Activated T-helper 2 cell treated with anti-CD3 and anti-CD28 coated beads, Interferon-gamma antibody, Interleukin-2, Interleukin-4, amounts not matched to agents 10 μg/mL and 5 μg/mL and 100 μg/mL, durations not matched to agents 14 hours and 24 hours and 36 hours (primary cell): Measurements from ENCODE around the gene EDIL3. TPM values are rescaled to one million over a fixed set of nuclear protein-coding genes. Genes with fewer than 3 reads are reported as not detected.

Experiments
- DNase-seq: peaks from one replicate; pipeline ENCODE4 v3.0.0; 2021; ENCODE audit warnings: low spot score
- H3K27ac Mint-ChIP-seq: one replicate; pipeline ENCODE4 v1.8.0; 2021; ENCODE audit warnings: mixed read lengths
- H3K27me3 Mint-ChIP-seq: one replicate; pipeline ENCODE4 v1.8.0; 2021; ENCODE audit warnings: low read depth, mixed read lengths
- H3K36me3 Mint-ChIP-seq: one replicate; pipeline ENCODE4 v1.8.0; 2021; ENCODE audit warnings: low read depth, mixed read lengths
- H3K4me1 Mint-ChIP-seq: one replicate; pipeline ENCODE4 v1.8.0; 2021; ENCODE audit warnings: low read depth, mixed read lengths
- H3K4me3 Mint-ChIP-seq: one replicate; pipeline ENCODE4 v1.8.0; 2021; ENCODE audit warnings: low read depth, mild to moderate bottlenecking, moderate library complexity, mixed read lengths
- H3K9me3 Mint-ChIP-seq: one replicate; pipeline ENCODE4 v1.8.0; 2021; ENCODE audit warnings: mixed read lengths
- intact Hi-C: fragments of 100-400 bp; cut with micrococcal nuclease; formaldehyde crosslinking; loops from one replicate; pipeline ENCODE4 v1.15.1; 2023
- total RNA-seq: library from RNA; stranded (reverse); gene quantifications from 2 replicates; pipeline ENCODE4 v1.2.3, GENCODE V29; 2022

Gene EDIL3
- total RNA-seq, 1 donor from 2014 or later = not detected

DNA sequence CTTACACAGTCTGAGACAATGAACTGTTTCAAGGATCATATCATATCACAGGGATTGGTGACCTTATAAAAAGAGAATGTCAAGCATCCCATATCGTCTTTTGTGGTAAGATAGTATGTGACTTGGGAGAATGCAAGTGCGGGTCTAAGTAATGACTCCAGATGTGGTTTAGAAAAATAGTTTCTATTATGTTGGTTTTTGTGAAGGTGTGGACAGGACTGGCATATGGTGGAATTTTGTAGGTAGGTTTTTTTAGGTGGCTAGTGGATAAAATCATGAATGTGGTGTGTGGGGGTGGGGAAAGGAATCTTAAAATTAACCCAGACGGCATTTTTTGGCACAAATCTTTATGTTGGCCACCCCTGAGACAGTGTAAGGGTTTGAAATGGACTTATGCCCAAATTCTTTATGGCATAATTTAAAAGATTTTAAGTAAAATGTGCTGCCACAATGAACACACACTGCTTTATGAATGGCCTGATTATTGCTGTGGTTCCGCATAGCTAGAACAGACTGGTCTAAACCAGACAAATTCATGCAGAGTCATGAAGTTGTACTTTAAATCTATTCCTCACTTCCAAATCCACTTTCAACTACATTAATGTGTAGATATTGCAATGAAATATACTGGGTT is 459.2 kb downstream of the EDIL3 start:
- H3K4me1 Mint-ChIP-seq = no peaks in the 10 kb centered on the region
- intact Hi-C loops = loop anchor here (10.0 kb wide), 1 partner anchor 211 kb away; no protein-coding TSS in a partner anchor
- no peak for DNase-seq
- H3K27me3 Mint-ChIP-seq = no peaks in the 10 kb centered on the region
- no peaks in the 10 kb centered on the region for H3K9me3 Mint-ChIP-seq
- H3K36me3 Mint-ChIP-seq = no peaks in the 10 kb centered on the region
- no peak overlapping the region for H3K27ac Mint-ChIP-seq
- no peak overlapping the region for H3K4me3 Mint-ChIP-seq

DNA sequence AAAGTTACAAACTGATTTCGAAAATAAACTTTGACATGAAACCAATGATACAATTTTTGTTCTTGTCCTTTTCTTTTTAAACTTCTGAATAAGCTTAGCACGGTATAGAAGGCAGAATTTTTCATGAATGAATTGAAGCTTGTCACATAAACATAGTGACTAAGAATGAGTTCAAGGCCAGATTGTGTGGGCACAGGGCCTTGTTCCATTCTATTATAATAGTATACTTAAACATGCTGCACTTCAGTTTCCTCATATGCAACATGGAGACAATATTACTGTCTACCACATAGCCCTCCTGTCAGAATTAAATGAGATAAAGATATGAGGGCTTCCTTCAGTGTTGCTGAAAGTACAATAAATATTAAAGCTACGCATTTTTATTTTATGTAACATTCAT is 459.8 kb downstream of the EDIL3 start:
- H3K27me3 Mint-ChIP-seq = no peaks in the 10 kb centered on the region
- intact Hi-C loops = loop anchor here (10.0 kb wide), 1 partner anchor 210 kb away; no protein-coding TSS in a partner anchor
- H3K27ac Mint-ChIP-seq = no peak overlapping the region
- H3K9me3 Mint-ChIP-seq = no peaks in the 10 kb centered on the region
- H3K4me1 Mint-ChIP-seq = no peaks in the 10 kb centered on the region
- no peak overlapping the region for H3K4me3 Mint-ChIP-seq
- H3K36me3 Mint-ChIP-seq = no peaks in the 10 kb centered on the region
- no peak for DNase-seq

DNA sequence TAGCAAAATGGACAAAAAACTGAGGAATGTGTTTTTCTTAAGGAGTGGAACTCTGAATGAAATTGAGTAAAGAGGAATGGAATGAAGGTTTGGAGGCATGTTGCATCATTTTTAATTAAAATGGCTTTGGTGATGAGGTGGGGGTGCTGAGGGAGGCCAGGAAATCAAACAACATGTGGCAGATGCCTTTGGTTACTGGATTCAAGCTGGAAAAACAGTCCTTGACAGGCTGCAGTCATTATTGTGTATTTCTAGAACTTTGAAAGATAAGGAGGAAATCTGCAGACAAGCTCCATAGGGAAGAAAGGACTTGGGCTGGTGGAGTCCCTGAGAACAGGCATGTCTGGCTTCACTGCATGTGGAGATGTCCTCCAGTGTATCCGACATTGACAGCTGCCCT is 460.5 kb downstream of the EDIL3 start:
- intact Hi-C loops = loop anchor here (10.0 kb wide), 1 partner anchor 209 kb away; no protein-coding TSS in a partner anchor
- H3K27me3 Mint-ChIP-seq = no peaks in the 10 kb centered on the region
- H3K4me1 Mint-ChIP-seq = no peaks in the 10 kb centered on the region
- DNase-seq = no peak
- no peaks in the 10 kb centered on the region for H3K9me3 Mint-ChIP-seq
- no peaks in the 10 kb centered on the region for H3K36me3 Mint-ChIP-seq
- no peak overlapping the region for H3K4me3 Mint-ChIP-seq
- no peak overlapping the region for H3K27ac Mint-ChIP-seq

DNA sequence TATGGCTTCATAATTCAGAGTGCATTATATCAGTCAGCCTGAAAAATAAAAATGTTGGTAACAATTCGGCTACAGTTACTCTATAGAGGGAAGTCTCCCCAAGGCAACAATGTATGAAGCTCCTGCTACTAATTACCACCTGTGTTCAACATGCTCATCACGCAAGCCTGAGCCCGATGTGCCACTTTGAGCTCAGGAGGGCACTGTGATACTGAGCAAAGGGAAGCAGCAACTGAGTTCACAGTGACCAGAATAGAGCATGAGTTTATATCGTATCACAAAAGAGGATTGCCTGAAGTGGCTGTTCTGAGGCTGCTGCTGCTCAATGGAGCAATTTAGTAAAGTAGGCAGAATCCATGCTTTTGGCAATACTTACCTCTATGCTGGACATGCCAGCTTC is 462.0 kb downstream of the EDIL3 start:
- DNase-seq = no peak
- H3K9me3 Mint-ChIP-seq = no peaks in the 10 kb centered on the region
- no peaks in the 10 kb centered on the region for H3K27me3 Mint-ChIP-seq
- intact Hi-C loops = loop anchor here (10.0 kb wide), 1 partner anchor 208 kb away; no protein-coding TSS in a partner anchor
- no peaks in the 10 kb centered on the region for H3K36me3 Mint-ChIP-seq
- no peaks in the 10 kb centered on the region for H3K4me1 Mint-ChIP-seq
- no peak overlapping the region for H3K4me3 Mint-ChIP-seq
- H3K27ac Mint-ChIP-seq = no peak overlapping the region

DNA sequence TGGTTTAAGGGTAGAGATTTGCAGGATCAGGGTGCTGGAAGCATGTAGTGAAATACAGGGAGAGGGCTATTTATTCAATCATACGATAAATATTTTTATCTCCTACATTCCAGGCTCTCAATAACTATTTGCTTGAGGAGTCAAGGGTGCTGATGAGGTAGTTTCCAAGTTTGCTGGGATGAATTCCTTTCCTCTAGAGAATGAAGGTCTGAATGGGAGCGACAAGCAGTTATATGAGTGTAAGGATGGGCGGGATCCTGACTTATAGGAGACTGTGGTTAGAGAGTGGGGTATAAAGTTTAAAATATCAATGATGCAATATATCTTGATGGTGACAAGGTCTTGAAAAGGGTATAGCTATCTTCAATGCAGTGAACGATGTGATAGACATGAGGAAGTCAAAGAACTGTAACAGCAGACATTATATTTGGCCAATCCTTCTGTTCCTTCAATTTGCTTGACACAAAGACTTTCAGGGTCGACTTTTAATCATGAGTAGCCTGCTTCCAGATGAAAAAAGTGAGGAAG is 462.9 kb downstream of the EDIL3 start:
- intact Hi-C loops = loop anchor here (10.0 kb wide), 1 partner anchor 207 kb away; no protein-coding TSS in a partner anchor
- Mint-ChIP-seq H3K9me3 (no peaks in the 10 kb centered on the region), H3K4me1 (no peaks in the 10 kb centered on the region), H3K27ac (no peak overlapping the region), H3K27me3 (no peaks in the 10 kb centered on the region), H3K4me3 (no peak overlapping the region), H3K36me3 (no peaks in the 10 kb centered on the region)
- DNase-seq = no peak

DNA sequence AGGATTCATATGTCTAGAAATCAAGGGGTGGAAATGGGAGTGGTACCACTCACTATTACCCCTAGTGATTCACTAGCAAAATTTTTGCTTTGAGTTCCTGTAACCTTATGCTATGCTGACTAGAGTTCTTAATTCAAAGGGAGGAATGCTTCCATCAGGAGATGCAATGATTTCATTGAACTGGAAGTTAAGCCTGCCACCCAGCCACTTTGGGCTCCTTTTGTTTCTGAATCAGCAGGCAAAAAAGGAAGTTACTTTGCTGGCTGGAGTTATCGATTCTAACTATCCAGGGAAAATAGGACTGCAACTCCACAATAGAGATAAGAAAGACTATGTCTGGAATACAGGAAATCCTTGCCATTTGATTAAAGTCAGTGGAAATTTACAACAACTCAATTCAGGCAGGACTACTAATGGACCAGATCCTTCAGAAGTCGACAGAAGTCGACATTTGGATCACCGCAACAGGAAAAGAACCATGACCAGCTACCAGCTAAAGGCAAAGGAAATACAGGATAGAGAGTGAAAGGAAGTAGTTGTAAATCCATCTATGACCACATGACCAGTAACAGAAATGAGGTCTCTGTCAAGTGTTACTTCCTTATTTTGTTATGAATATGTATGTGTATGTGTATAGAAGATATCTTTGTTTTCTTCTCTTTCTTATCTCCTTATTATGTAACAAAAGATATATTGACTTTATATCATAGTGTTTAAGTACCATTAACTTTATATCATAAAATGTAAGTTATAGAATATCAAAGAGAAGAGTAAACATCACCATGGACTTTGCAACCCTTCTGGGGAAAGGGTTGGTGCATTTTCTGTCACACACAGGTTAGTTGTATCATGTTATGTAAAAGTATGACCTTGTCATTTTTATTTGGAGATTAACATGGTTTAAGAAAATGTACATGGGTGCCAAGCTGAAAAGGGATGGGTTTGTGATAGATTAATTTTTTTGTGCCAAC is 465.3 kb downstream of the EDIL3 start:
- DNase-seq = no peak
- H3K27me3 Mint-ChIP-seq = no peaks in the 10 kb centered on the region
- H3K4me3 Mint-ChIP-seq = no peak overlapping the region
- no peaks in the 10 kb centered on the region for H3K9me3 Mint-ChIP-seq
- no peak overlapping the region for H3K27ac Mint-ChIP-seq
- intact Hi-C loops = loop anchor here (10.0 kb wide), 1 partner anchor 205 kb away; no protein-coding TSS in a partner anchor
- no peaks in the 10 kb centered on the region for H3K36me3 Mint-ChIP-seq
- no peaks in the 10 kb centered on the region for H3K4me1 Mint-ChIP-seq

DNA sequence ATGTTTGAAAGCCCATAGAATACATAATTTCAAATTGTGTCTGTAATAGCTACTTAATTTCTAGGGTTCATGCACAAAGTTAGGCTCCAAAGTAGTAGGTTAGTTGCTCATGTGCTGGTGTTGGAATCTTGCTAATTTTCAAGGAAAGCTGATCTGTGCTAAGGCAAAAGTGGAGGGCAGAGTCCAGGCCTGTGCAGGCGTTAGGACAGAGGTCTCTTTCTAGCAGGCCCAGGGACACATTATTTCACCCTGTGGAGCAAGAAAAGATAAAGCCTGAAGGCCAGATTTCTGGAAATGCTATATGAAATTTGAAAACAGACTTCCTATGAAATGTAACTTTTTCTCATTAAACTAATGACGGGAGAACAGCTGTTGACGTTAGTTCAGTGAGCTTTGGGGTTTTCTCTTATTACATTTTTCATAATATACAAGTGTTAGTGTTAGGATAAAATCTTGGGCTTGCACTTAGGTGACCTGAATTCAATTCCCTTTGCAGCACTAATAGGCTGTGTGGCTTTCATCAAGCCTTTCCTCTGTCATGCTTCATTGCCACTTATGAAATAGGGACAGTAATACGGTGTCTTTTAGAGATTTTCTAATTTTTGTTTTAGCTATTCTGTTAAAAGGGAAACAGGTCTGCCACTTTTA is 467.3 kb downstream of the EDIL3 start:
- no peaks in the 10 kb centered on the region for H3K36me3 Mint-ChIP-seq
- no peak overlapping the region for H3K4me3 Mint-ChIP-seq
- H3K27ac Mint-ChIP-seq = no peak overlapping the region
- no peaks in the 10 kb centered on the region for H3K27me3 Mint-ChIP-seq
- intact Hi-C loops = no loop called here
- H3K9me3 Mint-ChIP-seq = no peaks in the 10 kb centered on the region
- H3K4me1 Mint-ChIP-seq = no peaks in the 10 kb centered on the region
- no peak for DNase-seq

DNA sequence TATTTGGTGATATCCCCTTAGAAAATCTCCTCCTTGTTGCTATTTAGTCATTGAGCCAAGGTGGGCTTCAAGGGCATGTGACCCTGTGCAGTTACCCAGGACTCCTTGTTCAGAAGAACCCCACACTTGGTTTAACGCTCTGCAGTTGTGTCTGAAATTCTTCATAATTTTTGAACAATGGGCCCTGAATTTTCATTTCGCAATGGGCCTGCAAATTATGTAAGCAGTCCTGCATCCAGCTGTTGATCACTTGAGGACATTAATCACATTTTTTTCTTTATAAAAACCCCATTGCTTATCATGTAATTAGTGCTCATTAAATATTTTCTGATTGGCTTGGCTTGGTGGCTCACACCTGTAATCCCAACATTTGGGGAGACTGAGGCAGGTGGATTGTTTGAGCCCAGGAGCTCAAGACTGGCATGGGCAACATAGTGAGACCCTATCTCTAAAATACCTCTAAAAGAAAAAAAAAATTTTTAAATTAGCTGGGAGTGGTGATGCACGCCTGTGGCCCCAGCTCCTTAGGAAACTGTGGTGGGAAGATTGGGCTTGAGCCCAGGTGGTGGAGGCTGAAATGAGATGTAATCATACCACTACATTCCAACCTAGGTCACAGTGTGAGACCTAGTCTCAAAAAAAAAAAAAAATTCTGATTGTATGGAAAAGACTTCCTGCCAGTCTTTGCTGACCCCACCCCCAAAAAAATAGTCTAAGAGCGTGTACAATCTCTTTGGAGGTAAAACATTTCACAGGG is 469.8 kb downstream of the EDIL3 start:
- intact Hi-C loops = no loop called here
- no peaks in the 10 kb centered on the region for H3K27me3 Mint-ChIP-seq
- H3K27ac Mint-ChIP-seq = no peak overlapping the region
- H3K36me3 Mint-ChIP-seq = no peaks in the 10 kb centered on the region
- H3K4me3 Mint-ChIP-seq = no peak overlapping the region
- H3K9me3 Mint-ChIP-seq = no peaks in the 10 kb centered on the region
- no peaks in the 10 kb centered on the region for H3K4me1 Mint-ChIP-seq
- DNase-seq = no peak

DNA sequence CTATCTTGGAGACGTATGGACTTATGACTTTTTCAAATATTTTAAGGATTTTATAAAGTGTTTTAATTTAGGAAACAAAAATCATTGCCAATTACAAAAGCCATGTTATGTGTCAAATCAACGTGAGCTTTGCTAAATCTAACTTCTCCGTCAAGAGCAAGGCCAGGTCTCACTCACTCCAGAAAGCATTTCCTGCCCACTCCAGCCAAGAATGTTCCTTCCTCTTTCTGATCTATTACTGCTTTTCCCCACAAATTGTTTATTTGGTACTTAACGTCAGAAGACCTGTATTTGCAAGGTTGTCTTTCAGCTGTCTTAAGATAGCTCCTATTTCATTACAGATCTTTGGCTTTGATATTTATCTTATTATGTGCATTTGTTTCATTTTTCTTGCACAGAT is 470.5 kb downstream of the EDIL3 start:
- Mint-ChIP-seq H3K9me3 (no peaks in the 10 kb centered on the region), H3K27me3 (no peaks in the 10 kb centered on the region), H3K27ac (no peak overlapping the region), H3K4me3 (no peak overlapping the region), H3K36me3 (no peaks in the 10 kb centered on the region), H3K4me1 (no peaks in the 10 kb centered on the region)
- DNase-seq = no peak
- intact Hi-C loops = no loop called here

DNA sequence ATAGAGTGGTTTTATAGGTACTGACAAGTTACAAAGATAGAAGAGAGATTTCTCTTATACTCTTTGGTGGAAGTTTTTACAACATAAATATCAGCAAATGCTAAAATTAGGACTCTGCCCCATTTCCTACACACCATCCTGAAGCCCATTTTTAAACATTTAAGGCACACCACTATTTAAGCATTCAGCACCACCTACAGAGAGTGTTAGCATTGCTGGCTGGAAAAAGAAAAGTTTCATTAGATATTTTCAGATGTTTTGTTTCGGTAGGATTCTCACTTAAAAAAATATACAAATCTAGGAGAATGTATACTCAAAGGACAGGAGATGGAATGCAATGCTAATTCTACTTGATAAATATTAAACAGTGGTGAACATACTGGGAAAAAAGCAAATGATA is 471.1 kb downstream of the EDIL3 start:
- Mint-ChIP-seq H3K36me3 (no peaks in the 10 kb centered on the region), H3K27ac (no peak overlapping the region), H3K4me3 (no peak overlapping the region), H3K27me3 (no peaks in the 10 kb centered on the region), H3K4me1 (no peaks in the 10 kb centered on the region), H3K9me3 (no peaks in the 10 kb centered on the region)
- intact Hi-C loops = no loop called here
- DNase-seq = no peak

DNA sequence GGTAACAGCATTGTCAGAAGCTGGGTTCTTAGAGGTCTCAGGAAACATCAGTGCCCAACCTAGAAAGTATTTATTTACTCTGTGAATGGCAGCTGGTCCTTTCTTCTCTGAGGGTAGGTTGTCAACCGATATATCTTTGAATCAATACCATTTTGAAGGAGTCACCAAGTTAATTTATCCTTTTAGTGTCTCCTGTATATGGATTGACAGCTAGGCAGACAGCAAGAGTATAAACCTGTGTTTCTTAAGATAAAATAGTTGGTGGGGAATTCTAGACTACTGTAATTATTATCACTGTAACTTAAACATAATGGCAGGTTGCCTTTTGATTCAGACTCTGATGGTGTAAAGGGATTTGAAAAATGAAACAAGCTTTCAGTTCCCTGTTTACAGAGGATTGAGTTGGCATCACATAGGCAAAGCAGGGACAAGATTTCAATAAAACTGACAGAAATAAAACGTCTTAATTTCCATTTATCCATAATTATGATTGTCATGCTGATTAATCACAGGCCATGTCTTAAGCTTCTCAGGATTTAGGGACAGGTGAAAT is 473.2 kb downstream of the EDIL3 start:
- Mint-ChIP-seq H3K4me3 (no peak overlapping the region), H3K36me3 (no peaks in the 10 kb centered on the region), H3K27me3 (no peaks in the 10 kb centered on the region), H3K27ac (no peak overlapping the region), H3K9me3 (no peaks in the 10 kb centered on the region), H3K4me1 (no peaks in the 10 kb centered on the region)
- intact Hi-C loops = no loop called here
- DNase-seq = no peak

DNA sequence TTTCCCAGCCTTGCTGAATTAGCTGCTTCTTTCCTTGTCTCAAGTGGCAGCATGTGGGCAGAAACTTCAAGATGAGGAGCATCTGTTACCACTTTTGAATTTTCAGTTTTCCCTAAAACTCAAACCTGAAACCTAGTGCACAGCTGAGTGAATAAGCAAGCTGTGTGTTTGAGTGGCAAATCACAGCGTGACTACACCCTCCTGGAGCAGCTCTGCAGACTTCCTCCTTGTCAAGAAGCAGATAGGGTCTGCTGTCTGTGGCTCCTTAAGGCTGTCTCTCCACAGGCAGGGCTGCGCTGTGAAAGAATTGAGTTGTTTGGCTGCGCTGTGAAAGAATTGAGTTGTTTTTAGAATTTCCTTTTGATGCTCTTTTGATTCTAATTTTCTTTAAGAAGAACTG is 484.4 kb downstream of the EDIL3 start:
- H3K27ac Mint-ChIP-seq = no peak overlapping the region
- no peak overlapping the region for H3K4me3 Mint-ChIP-seq
- intact Hi-C loops = no loop called here
- no peaks in the 10 kb centered on the region for H3K4me1 Mint-ChIP-seq
- H3K9me3 Mint-ChIP-seq = no peaks in the 10 kb centered on the region
- no peaks in the 10 kb centered on the region for H3K36me3 Mint-ChIP-seq
- DNase-seq = no peak
- H3K27me3 Mint-ChIP-seq = no peaks in the 10 kb centered on the region
